ENCODE results near the gene MGRN1.

GRCh38 chr16:4624015-4624826, at the start of gene MGRN1:
- TF ChIP-seq CTCF (IDR thresholded peaks at IDR 0.05) (peak; percentile 83 to 88 (median 83)), EP300 (IDR thresholded peaks at IDR 0.05) (no peak), POLR2A (IDR thresholded peaks at IDR 0.05) (no peak)

All from ovary (tissue), 3 donors.